Measurements from ENCODE around the gene NFE2L1. TPM values are rescaled to one million over a fixed set of nuclear protein-coding genes. Genes with fewer than 3 reads are reported as not detected.

NFE2L1 gene
- total and polyA plus RNA-seq, 2 of the 8 experiments (the other 6 are each of a cell fraction or from before 2014, with no cell fraction given) = 140 to 143 TPM

DNA sequence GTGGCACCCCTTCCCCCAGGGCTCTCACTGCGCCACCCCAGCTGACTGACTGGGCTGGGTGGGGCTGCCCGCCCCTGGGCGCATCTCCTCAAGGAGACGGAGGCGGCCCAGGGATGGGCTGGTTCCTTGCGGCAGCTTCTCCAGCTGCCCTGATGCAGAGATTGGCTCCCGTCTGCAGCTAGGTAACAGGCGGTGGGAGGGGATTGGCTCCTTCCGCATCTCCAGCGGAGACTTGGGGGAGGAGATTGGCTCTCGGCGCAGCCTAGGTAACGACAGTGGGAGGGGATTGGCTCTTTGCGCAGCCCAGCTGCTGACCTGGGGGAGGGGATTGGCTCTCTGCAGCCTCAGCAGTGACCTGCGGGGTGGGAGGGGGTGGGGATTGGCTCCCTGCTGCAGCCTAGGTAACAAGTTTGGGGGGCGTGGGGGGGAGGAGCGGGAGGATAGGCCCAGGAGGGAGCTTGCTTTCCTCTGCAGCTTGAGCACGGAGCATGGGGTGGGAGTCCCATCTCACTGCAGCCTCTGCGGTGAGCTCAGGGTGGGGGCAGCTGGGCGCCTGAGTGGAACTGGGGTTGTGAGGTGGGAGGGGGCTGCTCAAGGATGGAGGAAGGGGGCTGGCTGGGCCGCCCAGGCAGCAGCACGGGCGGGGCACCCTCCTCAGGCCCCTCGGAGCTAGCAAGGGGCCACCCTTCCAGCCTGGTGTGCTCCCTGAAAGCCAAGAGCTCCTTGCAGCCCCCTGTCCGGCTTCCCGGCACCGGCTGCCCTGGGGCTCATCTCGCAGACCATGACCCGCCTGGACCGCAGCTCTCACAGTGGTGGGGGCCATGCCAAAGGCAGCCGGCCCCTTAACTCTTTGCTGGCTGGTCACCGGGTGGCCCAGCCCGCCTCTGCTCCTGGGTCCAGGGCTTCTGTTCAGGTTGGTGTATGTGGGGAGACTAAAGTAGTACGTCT, 6.4 kb downstream of the NFE2L1 start:
- Histone ChIP-seq H4K20me1 (replicated peaks in 1 of 2; ENCODE audit: control insufficient read depth in 1 of 2, insufficient read depth in 2 of 2, low read length in 2 of 2) (peaks cover 8 to 30% of the 10 kb centered on the region in 2 experiments), H3K27me3 (replicated peaks in 1 of 4; ENCODE audit: control insufficient read depth in 3 of 4, extremely low read depth in 1 of 4, insufficient read depth in 3 of 4, low read length in 3 of 4) (no peaks in the 10 kb centered on the region), H2BK20ac (ENCODE audit: low read length) (no peak overlapping the region), H3K9ac (replicated peaks in 1 of 4; ENCODE audit: extremely low read depth in 1 of 4, low read depth in 3 of 4, low read length in 3 of 4) (peak overlapping the region; percentile 51 to 89 (median 83)), H3K23ac (ENCODE audit: insufficient read length) (no peak overlapping the region), H3K56ac (replicated peaks; ENCODE audit: insufficient read length, low read depth, low read length) (peak overlapping the region; percentile 54), H4K5ac (ENCODE audit: insufficient read length, low read depth, low read length) (peak overlapping the region; percentile 55), H2BK5ac (ENCODE audit: low read depth, low read length) (peak overlapping the region; percentile 99), H2AK5ac (ENCODE audit: low read depth, low read length) (peak overlapping the region; percentile 94), H3K79me2 (ENCODE audit: control insufficient read depth in 1 of 2, insufficient read depth in 2 of 2, low read length in 2 of 2) (peaks cover 13 to 88% of the 10 kb centered on the region in 2 experiments), H3K4me1 (replicated peaks in 1 of 4; ENCODE audit: control insufficient read depth in 3 of 4, insufficient read depth in 4 of 4, low read length in 3 of 4) (peaks cover 16 to 61% (median 40%) of the 10 kb centered on the region in 4 experiments), H2BK120ac (replicated peaks; ENCODE audit: low read depth, low read length) (no peak overlapping the region), H3K9me3 (ENCODE audit: insufficient read depth in 2 of 2, low read depth in 1 of 2, low read length in 1 of 2) (no peaks in the 10 kb centered on the region), H3K27ac (ENCODE audit: low read depth, low read length) (peak overlapping the region; percentile 88), H3K18ac (ENCODE audit: extremely low read depth, low read length) (peak overlapping the region; percentile 96), H4K8ac (ENCODE audit: extremely low read depth, insufficient read depth, low read length) (0 out of 2 replicates have a peak overlapping the region, but pooled peaks have one; percentile 1), H3K23me2 (ENCODE audit: low read depth, low read length) (peaks cover 6% of the 10 kb centered on the region; the same call in 1 of the 2 replicates), H3K36me3 (ENCODE audit: control insufficient read depth in 2 of 4, insufficient read depth in 4 of 4, low read length in 3 of 4) (peaks cover 23 to 58% (median 40%) of the 10 kb centered on the region in 4 experiments), H3K4me2 (ENCODE audit: insufficient read depth in 1 of 2, low read depth in 2 of 2, low read length in 2 of 2) (peak overlapping the region; percentile 89 to 90), H2AFZ (ENCODE audit: low read length) (no peak overlapping the region), H4K91ac (replicated peaks; ENCODE audit: insufficient read length, low read length) (peak overlapping the region; percentile 94), H2BK12ac (ENCODE audit: low read depth, low read length) (peak overlapping the region; percentile 98; the same call in 1 of the 2 replicates), H3K14ac (ENCODE audit: insufficient read length) (no peak overlapping the region), H3K4me3 (ENCODE audit: extremely low read depth in 1 of 4, insufficient read depth in 2 of 4, low read depth in 3 of 4, low read length in 4 of 4) (peak overlapping the region; percentile 79 to 98 (median 84)), H3K4ac (replicated peaks; ENCODE audit: insufficient read length, low read depth, low read length) (no peak overlapping the region), H3K79me1 (ENCODE audit: low read depth, low read length) (peaks cover 10% of the 10 kb centered on the region; the same call in 1 of the 2 replicates), H2BK15ac (ENCODE audit: low read length) (no peak overlapping the region)
- CTCF ChIA-PET (ENCODE audit: partially characterized antibody) = interaction anchor here (0.6 to 14.5 kb wide), 14 partner anchors 10 to 564 kb away, joined by 3 to 203 read pairs (median 4); partner anchors contain the start of gene SNX11
- 2% methylated on average over 24 of the region's 34 CpGs; no CpG with 5 or more reads in 1 of the 2 experiments for WGBS, 2 experiments (ENCODE audit: extremely low coverage in 1 of 2, insufficient coverage in 1 of 2, insufficient read length in 1 of 2, insufficient replicate concordance in 2 of 2, low coverage in 1 of 2, low lambda C conversion rate in 2 of 2, missing lambda C conversion rate in 1 of 2)
- DNase-seq (ENCODE audit: low read depth in 1 of 2, low spot score in 2 of 2) = peak; percentile 89 to 98
- peak; percentile 36 for FAIRE-seq
- POLR2A ChIA-PET (ENCODE audit: partially characterized antibody) = interaction anchor here (0.7 to 41.8 kb wide), 21 partner anchors 12 to 232 kb away, joined by 3 to 1227 read pairs (median 4); partner anchors contain the start of genes CBX1, CDK5RAP3, COPZ2 and NFE2L1
- TF ChIP-seq POLR2A (IDR thresholded peaks at IDR 0.05; ENCODE audit: control extremely low read depth in 1 of 2, low read depth in 2 of 2, low read length in 2 of 2) = peak in 1 of 2 experiments; percentile 13; a peak in 1 of 3 replicates
- TF ChIP-seq RNF2 (IDR thresholded peaks at IDR 0.05; ENCODE audit: borderline replicate concordance, low read depth, low read length, missing control alignments, poor library complexity, severe bottlenecking) = no peak
- TF ChIP-seq PHF8 (conservative IDR thresholded peaks at IDR 0.05; ENCODE audit: low read depth, low read length) = peak; percentile 42; the same call in 1 of the 2 replicates
- TF ChIP-seq HDAC2 (IDR thresholded peaks at IDR 0.05; ENCODE audit: borderline replicate concordance in 1 of 2, low read depth in 2 of 2, low read length in 2 of 2) = no peak
- TF ChIP-seq GTF2F1 (IDR thresholded peaks at IDR 0.05; ENCODE audit: borderline replicate concordance, low read depth, low read length) = no peak
- TF ChIP-seq EZH2 (IDR thresholded peaks at IDR 0.05; ENCODE audit: low read depth, low read length, severe bottlenecking) = no peak
- TF ChIP-seq, protein P1, sequence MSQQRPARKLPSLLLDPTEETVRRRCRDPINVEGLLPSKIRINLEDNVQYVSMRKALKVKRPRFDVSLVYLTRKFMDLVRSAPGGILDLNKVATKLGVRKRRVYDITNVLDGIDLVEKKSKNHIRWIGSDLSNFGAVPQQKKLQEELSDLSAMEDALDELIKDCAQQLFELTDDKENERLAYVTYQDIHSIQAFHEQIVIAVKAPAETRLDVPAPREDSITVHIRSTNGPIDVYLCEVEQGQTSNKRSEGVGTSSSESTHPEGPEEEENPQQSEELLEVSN (IDR thresholded peaks at IDR 0.05) = no peak
- no peak for TF ChIP-seq BCL11A (IDR thresholded peaks at IDR 0.05; ENCODE audit: low read depth in 2 of 2, low read length in 2 of 2)

Data from H1 (cell line).